Stimulated activated CD4-positive, alpha-beta T cell treated with anti-CD3 and anti-CD28 coated beads, Interleukin-1b, Interleukin-23, amount 100 ng/mL, for 48 hours (primary cell): Measurements from ENCODE around the gene CRYGD.

Experiments used
- DNase-seq: peaks from one replicate; pipeline ENCODE4 v3.0.0-alpha.2; 2020

The CRYGD gene

GRCh38 chr2:208077276-208077675 is 47.0 kb downstream of the CRYGD start:
- no peak for DNase-seq

GRCh38 chr2:208074610-208075356 is 49.5 kb downstream of the CRYGD start:
- no peak for DNase-seq

DNA sequence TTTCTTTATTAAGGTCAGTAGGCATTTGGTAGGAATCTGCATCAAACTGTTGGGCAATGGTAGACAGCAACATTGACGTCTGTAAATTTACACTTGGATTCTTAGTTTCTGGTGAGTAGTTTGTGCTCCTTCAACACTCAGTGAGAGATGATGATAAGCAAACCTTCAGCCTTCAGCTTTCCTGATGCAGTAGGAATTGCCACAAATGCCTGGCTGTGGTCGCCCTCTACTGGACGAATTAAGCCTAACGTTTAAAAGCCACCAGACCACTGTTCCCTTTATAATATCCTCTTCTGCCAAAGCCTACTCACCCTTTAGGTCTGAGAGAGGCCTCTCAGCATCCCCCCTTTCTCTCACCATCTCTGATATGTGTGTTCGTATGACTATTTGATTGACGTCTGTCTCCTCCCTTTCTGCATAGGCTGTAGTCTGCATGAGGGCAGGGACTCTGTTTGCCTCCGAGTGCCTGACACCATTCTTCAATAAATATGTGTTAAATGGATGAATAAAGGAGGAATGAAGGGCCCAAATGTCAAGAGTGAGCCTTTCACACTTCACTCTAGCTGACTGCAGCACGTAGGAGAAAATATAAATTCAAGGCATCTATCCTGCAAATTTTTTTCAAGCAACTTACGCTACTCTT is 52.0 kb downstream of the CRYGD start:
- DNase-seq: peak; percentile 48
